ENCODE measurements around the gene TLL1.

TLL1 gene

GRCh38 chr4:165915215-165915614, 42.2 kb downstream of the TLL1 start:
- no peak overlapping the region for H3K4me3 ChIP-seq (ENCODE audit: low read depth, low read length)
- TF ChIP-seq, protein P1, sequence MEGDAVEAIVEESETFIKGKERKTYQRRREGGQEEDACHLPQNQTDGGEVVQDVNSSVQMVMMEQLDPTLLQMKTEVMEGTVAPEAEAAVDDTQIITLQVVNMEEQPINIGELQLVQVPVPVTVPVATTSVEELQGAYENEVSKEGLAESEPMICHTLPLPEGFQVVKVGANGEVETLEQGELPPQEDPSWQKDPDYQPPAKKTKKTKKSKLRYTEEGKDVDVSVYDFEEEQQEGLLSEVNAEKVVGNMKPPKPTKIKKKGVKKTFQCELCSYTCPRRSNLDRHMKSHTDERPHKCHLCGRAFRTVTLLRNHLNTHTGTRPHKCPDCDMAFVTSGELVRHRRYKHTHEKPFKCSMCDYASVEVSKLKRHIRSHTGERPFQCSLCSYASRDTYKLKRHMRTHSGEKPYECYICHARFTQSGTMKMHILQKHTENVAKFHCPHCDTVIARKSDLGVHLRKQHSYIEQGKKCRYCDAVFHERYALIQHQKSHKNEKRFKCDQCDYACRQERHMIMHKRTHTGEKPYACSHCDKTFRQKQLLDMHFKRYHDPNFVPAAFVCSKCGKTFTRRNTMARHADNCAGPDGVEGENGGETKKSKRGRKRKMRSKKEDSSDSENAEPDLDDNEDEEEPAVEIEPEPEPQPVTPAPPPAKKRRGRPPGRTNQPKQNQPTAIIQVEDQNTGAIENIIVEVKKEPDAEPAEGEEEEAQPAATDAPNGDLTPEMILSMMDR (IDR thresholded peaks at IDR 0.05; ENCODE audit: control insufficient read depth, extremely low read depth, insufficient read depth): no peak
- DNase-seq (ENCODE audit: low read depth): no peak

DNA sequence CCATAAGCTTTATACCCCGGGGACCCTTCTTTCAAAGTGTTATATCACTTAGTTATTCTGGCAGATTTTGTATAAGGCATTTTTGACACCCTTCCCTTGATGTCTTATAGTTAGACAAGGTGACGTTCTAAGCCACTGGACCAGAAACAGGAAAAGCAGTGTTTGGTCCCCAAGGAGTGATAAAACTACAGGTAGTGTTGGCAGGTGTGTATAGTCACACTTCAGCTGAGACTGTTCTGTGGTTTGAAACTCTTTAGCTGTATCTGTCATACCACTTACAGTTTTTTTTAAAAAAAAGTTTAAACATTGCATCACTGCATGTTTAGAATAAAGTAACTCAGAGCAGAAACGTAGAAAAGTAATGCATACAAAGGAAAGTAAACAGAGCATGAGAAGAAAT, 48.5 kb downstream of the TLL1 start:
- H3K4me3 ChIP-seq (ENCODE audit: low read depth, low read length): no peak overlapping the region
- no peak for DNase-seq (ENCODE audit: low read depth)
- TF ChIP-seq, protein P1 (IDR thresholded peaks at IDR 0.05; ENCODE audit: control insufficient read depth, extremely low read depth, insufficient read depth): no peak

DNA sequence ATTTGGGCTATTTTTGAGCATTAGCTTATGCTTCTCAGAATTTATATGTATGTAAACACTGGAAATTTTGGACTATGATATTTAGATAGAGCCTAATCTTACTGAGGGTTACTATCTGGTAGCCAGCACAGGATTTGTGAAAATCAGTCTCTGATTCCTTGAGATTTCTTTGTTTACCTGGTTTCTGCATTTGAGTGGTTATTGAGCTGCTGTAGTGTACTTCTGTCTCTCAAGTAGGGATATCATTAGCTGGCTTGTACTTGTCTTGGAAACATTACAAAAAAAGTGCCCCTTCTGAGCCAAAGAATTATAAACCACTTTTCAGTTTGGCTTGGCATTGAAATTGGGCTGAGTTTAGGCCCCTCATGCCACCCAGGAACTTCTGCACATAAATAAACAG, 49.7 kb downstream of the TLL1 start:
- H3K4me3 ChIP-seq (ENCODE audit: low read depth, low read length): no peak overlapping the region
- no peak for DNase-seq (ENCODE audit: low read depth)
- TF ChIP-seq, protein P1 (IDR thresholded peaks at IDR 0.05; ENCODE audit: control insufficient read depth, extremely low read depth, insufficient read depth): no peak

DNA sequence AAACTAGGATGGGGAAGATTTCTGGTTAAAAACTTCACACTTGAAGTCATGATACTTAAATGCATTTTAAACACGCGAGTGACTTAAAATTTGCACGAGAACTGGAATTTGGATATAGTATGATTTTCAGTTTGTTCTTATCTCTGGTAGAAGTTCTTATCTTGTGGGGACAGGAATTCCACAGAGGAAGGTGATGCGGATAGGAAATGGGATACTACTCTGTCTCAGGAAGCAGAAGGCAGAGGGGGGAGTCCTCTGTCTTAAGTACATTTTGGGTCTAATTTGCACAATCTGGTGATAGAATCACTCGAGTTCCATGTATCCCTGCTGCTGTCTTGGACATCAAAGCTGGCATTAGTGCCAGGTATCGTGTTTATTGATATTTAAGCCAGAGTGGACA, 53.3 kb downstream of the TLL1 start:
- H3K4me3 ChIP-seq (ENCODE audit: low read depth, low read length): no peak overlapping the region
- DNase-seq (ENCODE audit: low read depth): no peak
- TF ChIP-seq, protein P1 (IDR thresholded peaks at IDR 0.05; ENCODE audit: control insufficient read depth, extremely low read depth, insufficient read depth): no peak

DNA sequence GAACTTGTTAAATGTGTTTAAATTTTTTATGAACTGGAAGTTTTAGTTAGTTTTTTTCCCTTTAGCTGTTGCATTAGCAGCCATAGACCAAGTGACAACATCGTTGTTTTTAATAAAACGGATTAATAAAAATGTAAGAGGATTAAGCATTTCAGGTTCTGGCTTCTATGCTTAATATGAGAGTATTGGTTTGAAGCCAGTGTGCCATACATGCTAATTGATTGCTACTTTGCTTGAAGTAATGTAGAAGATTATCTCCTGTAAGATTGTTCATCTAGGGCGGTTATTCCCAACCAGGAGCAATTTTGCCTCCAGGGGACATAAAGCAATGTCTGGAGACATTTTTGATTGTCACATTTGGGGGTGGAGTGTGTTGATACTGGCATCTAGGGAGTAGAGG, 54.3 kb downstream of the TLL1 start:
- H3K4me3 ChIP-seq (ENCODE audit: low read depth, low read length): no peak overlapping the region
- TF ChIP-seq, protein P1 (IDR thresholded peaks at IDR 0.05; ENCODE audit: control insufficient read depth, extremely low read depth, insufficient read depth): no peak
- no peak for DNase-seq (ENCODE audit: low read depth)

DNA sequence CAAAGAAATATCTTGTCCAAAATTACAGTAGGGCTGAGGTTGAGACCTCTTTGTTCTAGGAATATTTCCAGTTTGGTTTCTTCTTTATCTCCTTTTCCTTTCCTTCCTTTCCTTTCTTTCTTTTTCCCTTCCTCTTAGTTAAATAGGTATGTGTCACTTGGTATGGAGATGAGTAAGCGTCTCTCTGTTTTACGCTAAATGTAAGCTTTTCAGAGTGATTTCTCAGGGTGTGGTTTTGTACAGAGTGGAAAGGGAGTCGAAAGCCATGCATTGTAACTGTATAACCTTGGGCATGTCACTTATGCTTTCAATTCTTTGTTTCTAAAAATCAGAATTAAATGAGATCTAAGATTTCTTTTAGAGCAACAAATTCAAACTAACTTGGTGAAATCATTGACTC, 54.8 kb downstream of the TLL1 start:
- no peak overlapping the region for H3K4me3 ChIP-seq (ENCODE audit: low read depth, low read length)
- DNase-seq (ENCODE audit: low read depth): no peak
- TF ChIP-seq, protein P1 (IDR thresholded peaks at IDR 0.05; ENCODE audit: control insufficient read depth, extremely low read depth, insufficient read depth): no peak

DNA sequence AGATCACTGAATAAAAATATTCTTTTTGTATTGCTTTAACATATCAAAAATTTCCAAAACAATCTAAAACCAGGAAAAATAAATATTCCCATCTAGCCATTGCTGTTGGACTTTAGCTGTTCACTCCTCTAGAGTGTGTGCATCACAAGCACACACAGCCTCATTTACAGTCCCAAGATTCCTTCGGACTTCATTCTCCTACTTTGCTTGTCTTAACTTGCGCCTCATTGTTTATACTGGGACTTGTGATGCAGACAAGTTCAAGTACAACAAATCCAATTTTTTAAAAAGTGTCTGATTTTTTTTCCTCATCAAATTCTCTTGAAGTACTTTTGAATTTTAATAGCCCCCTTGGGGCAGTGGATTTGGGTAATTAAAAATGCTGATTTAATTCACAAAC, 55.6 kb downstream of the TLL1 start:
- DNase-seq (ENCODE audit: low read depth): no peak
- TF ChIP-seq, protein P1 (IDR thresholded peaks at IDR 0.05; ENCODE audit: control insufficient read depth, extremely low read depth, insufficient read depth): no peak

More for the DNA sequence above, 55.6 kb downstream of the TLL1 start:
- no peak overlapping the region for H3K4me3 ChIP-seq (ENCODE audit: low read depth, low read length)
